ENCODE results near the gene UTRN.

Gene UTRN

GRCh38 chr6:144314003-144314485 is 28.9 kb downstream of the UTRN start:
- no peak for DNase-seq (ENCODE audit: low spot score)

GRCh38 chr6:144314562-144314961 is 29.4 kb downstream of the UTRN start:
- DNase-seq (ENCODE audit: low spot score) = no peak

- no peak for DNase-seq (ENCODE audit: low spot score)
Observed at GRCh38 chr6:144315226-144315980, 30.3 kb downstream of the UTRN start.

GRCh38 chr6:144315981-144316861 is 31.1 kb downstream of the UTRN start:
- no peak for DNase-seq (ENCODE audit: low spot score)

GRCh38 chr6:144316862-144317195 is 31.7 kb downstream of the UTRN start:
- no peak for DNase-seq (ENCODE audit: low spot score)

- DNase-seq (ENCODE audit: low spot score) = no peak
Observed at GRCh38 chr6:144317736-144318135, 32.6 kb downstream of the UTRN start.

- DNase-seq (ENCODE audit: low spot score) = no peak
Observed at GRCh38 chr6:144319211-144319610, 34.1 kb downstream of the UTRN start.

- no peak for DNase-seq (ENCODE audit: low spot score)
Observed at GRCh38 chr6:144320741-144321140, 35.6 kb downstream of the UTRN start.

- DNase-seq (ENCODE audit: low spot score) = no peak
Observed at GRCh38 chr6:144321839-144322591, 36.9 kb downstream of the UTRN start.

GRCh38 chr6:144325232-144325631 is 40.1 kb downstream of the UTRN start:
- DNase-seq (ENCODE audit: low spot score) = no peak

- DNase-seq (ENCODE audit: low spot score) = no peak
Observed at GRCh38 chr6:144326393-144326792, 41.3 kb downstream of the UTRN start.

GRCh38 chr6:144327081-144327480 is 41.9 kb downstream of the UTRN start:
- DNase-seq (ENCODE audit: low spot score) = no peak

- no peak for DNase-seq (ENCODE audit: low spot score)
Observed at GRCh38 chr6:144330017-144330987, 45.2 kb downstream of the UTRN start.

- no peak for DNase-seq (ENCODE audit: low spot score)
Observed at GRCh38 chr6:144331491-144331969, 46.4 kb downstream of the UTRN start.

- DNase-seq (ENCODE audit: low spot score) = no peak
Observed at GRCh38 chr6:144332177-144332576, 47.0 kb downstream of the UTRN start.

- DNase-seq (ENCODE audit: low spot score) = no peak
Observed at GRCh38 chr6:144334150-144334708, 49.1 kb downstream of the UTRN start.

Measured in hematopoietic multipotent progenitor cell treated with erythropoietin and hydrocortisone succinate and interleukin-3 and kit ligand, for 15 days (in vitro differentiated cells).